K562 (cell line): ENCODE measurements around the gene EIF3K. TPM values are rescaled to one million over a fixed set of nuclear protein-coding genes. Genes with fewer than 3 reads are reported as not detected.
A peak's percentile ranks its signal among the peaks of the same experiment; 100 is the strongest.

Experiments
- ARID1B ChIP-seq: fragments of 450-650 bp; IDR thresholded peaks from 2 replicates; pipeline ENCODE4 v1.6.1; 2016; ENCODE audit warnings: antibody characterized with exemption, mild to moderate bottlenecking, inconsistent platforms
- ARID3B ChIP-seq: fragments of 250-450 bp; sonication (Bioruptor Pico); IDR thresholded peaks from 2 replicates; pipeline ENCODE4 v1.4.0; 2020; ENCODE audit warnings: borderline replicate concordance
- CBX1 ChIP-seq: sonication (generic); IDR thresholded peaks from 2 replicates; pipeline ENCODE4 v1.6.1; 2016; ENCODE audit warnings: antibody characterized with exemption, low read depth, mild to moderate bottlenecking
- CHD1 ChIP-seq: fragments of 200-600 bp; sonication (generic); IDR thresholded peaks from one replicate; pipeline ENCODE4 v1.6.1; 2012; ENCODE audit warnings: mild to moderate bottlenecking, moderate library complexity, low read length, inconsistent platforms
- CXXC5 ChIP-seq: fragments of 250-450 bp; sonication (Bioruptor Pico); IDR thresholded peaks from 2 replicates; pipeline ENCODE4 v1.8.0; 2022; ENCODE audit warnings: inconsistent platforms, mild to moderate bottlenecking, moderate library complexity
- FOXM1 ChIP-seq, 2 experiments: fragments of 450-650 bp in 1 of 2; sonication (generic) in 1 of 2; formaldehyde crosslinking in 1 of 2; IDR thresholded peaks; 2 replicates each; pipeline versions ENCODE4 v1.6.1 to v1.9.0; 2017 to 2022; ENCODE audit warnings: low read depth in 2 of 2, mild to moderate bottlenecking in 2 of 2, missing genetic modification reagents in 1 of 2, moderate library complexity in 1 of 2
- GABPB1 ChIP-seq: sonication (generic); formaldehyde crosslinking; IDR thresholded peaks from 2 replicates; pipeline ENCODE4 v1.8.0; 2022; ENCODE audit warnings: mild to moderate bottlenecking, missing genetic modification reagents
- JUND ChIP-seq, 2 experiments: IDR thresholded peaks; 2 replicates in 1 of 2; 3 replicates in 1 of 2; pipeline ENCODE4 v1.6.1; 2011; ENCODE audit warnings: borderline replicate concordance in 2 of 2, low read depth in 2 of 2, low read length in 2 of 2, improper control_type of control experiment in 1 of 2, missing biosample characterization in 1 of 2, missing genetic modification characterization in 1 of 2, missing genetic modification reagents in 1 of 2
- MCM2 ChIP-seq: fragments of 450-650 bp; IDR thresholded peaks from 2 replicates; pipeline ENCODE4 v1.6.1; 2017; ENCODE audit warnings: low read depth, mild to moderate bottlenecking
- MLLT1 ChIP-seq, 2 experiments: fragments of 450-650 bp; IDR thresholded peaks; 2 replicates each; pipeline ENCODE4 v1.6.1; 2016
- MTA2 ChIP-seq: fragments of 450-650 bp; IDR thresholded peaks from 2 replicates; pipeline ENCODE4 v1.6.1; 2016; ENCODE audit warnings: low read depth
- NFIC ChIP-seq: fragments of 450-650 bp; IDR thresholded peaks from 2 replicates; pipeline ENCODE4 v1.6.1; 2017; ENCODE audit warnings: mild to moderate bottlenecking, inconsistent platforms
- PRDM10 ChIP-seq: fragments of 450-650 bp; IDR thresholded peaks from 2 replicates; pipeline ENCODE4 v1.6.1; 2018; ENCODE audit not compliant: partially characterized antibody
- RBM14 ChIP-seq: fragments of 200-400 bp; formaldehyde crosslinking; IDR thresholded peaks from 2 replicates; pipeline ENCODE4 v1.6.1; 2018; ENCODE audit warnings: low read depth, mild to moderate bottlenecking, low read length, moderate library complexity, borderline replicate concordance; ENCODE audit not compliant: insufficient read depth
- RFX7 ChIP-seq: fragments of 250-450 bp; sonication (Bioruptor Pico); IDR thresholded peaks from 2 replicates; pipeline ENCODE4 v1.5.1; 2021; ENCODE audit warnings: mild to moderate bottlenecking
- TCFL5 ChIP-seq: fragments of 250-450 bp; sonication (Bioruptor Pico); conservative IDR thresholded peaks from 2 replicates; pipeline ENCODE4 v1.6.1; 2021; ENCODE audit warnings: mild to moderate bottlenecking, moderate library complexity, matching md5 sums
- ZNF121 ChIP-seq: sonication (generic); formaldehyde crosslinking; conservative IDR thresholded peaks from 2 replicates; pipeline ENCODE4 v1.8.0; 2022; ENCODE audit warnings: missing genetic modification reagents
- ZNF324 ChIP-seq: fragments of 250-450 bp; sonication (Bioruptor Pico); IDR thresholded peaks from 2 replicates; pipeline ENCODE4 v1.4.0; 2020; ENCODE audit warnings: mild to moderate bottlenecking
- ZNF436 ChIP-seq: fragments of 250-450, 450-650 bp; sonication (Bioruptor Pico); formaldehyde crosslinking; IDR thresholded peaks from 2 replicates; pipeline ENCODE4 v1.7.0; 2020; ENCODE audit warnings: mild to moderate bottlenecking
- ZNF551 ChIP-seq: fragments of 250-450 bp; sonication (Bioruptor Pico); IDR thresholded peaks from 2 replicates; pipeline ENCODE4 v1.5.0; 2021; ENCODE audit warnings: mild to moderate bottlenecking, moderate library complexity
- ZNF589 ChIP-seq: fragments of 200-800 bp; sonication (Bioruptor generic); IDR thresholded peaks from 2 replicates; pipeline ENCODE4 v1.6.1; 2016; ENCODE audit warnings: low read depth, missing genetic modification characterization, missing compliant biosample characterization
- polyA plus RNA-seq, 8 experiments: library from polyadenylated mRNA; depleted of rRNA in 4 of 8; stranded (reverse) in 5 of 8; unstranded in 3 of 8; fragments of >200 nt; fragmentation: Nextera tagmentation in 2 of 8; fragmentation: Illumina TruSeq in 1 of 8; extraction: Ambion mirVana in 2 of 8; extraction: Trizol in 1 of 8; gene quantifications; 2 replicates each; pipeline versions ENCODE4 v1.2.1 to v1.2.3, GENCODE V29; 2011 to 2014; ENCODE audit warnings: inconsistent platforms in 1 of 8, missing spikeins in 1 of 8
- total RNA-seq, 7 experiments: library from RNA; depleted of rRNA in 6 of 7; stranded (reverse); fragments of >200 nt in 6 of 7; fragmentation: Illumina TruSeq in 2 of 7; extraction: Trizol in 2 of 7; gene quantifications; 2 replicates each; pipeline versions ENCODE4 v1.2.1 to v1.2.3, GENCODE V29; 2011 to 2021; ENCODE audit warnings: low replicate concordance in 1 of 7

Gene EIF3K
- total and polyA plus RNA-seq, 9 of the 15 experiments (the other 6 are each of a cell fraction or from before 2014, with no cell fraction given), result 387 to 1,827 (median 733) TPM

- TF ChIP-seq FOXM1 (IDR thresholded peaks at IDR 0.05; ENCODE audit: low read depth), result no peak
- TF ChIP-seq FOXM1 (CRISPR knock-in tag; IDR thresholded peaks at IDR 0.05; ENCODE audit: low read depth), result 0 out of 2 replicates have a peak, but pooled peaks have one; percentile 18
- no peak for TF ChIP-seq ZNF324 (CRISPR knock-in tag)
- no peak for TF ChIP-seq CBX1
- no peak for TF ChIP-seq CXXC5 (CRISPR knock-in tag)
- TF ChIP-seq ZNF589 (CRISPR knock-in tag), result no peak
- TF ChIP-seq RBM14, result no peak
- TF ChIP-seq CHD1, result peak; percentile 47
- no peak for TF ChIP-seq RFX7 (CRISPR knock-in tag)
- no peak for TF ChIP-seq ZNF551
- no peak for TF ChIP-seq ZNF436 (CRISPR knock-in tag)
- TF ChIP-seq MLLT1 (IDR thresholded peaks at IDR 0.05), result peak; percentile 12 to 21; a peak in 1 of 4 replicates
- TF ChIP-seq NFIC, result 0 out of 2 replicates have a peak, but pooled peaks have one; percentile 2
- no peak for TF ChIP-seq TCFL5
- TF ChIP-seq MCM2, result no peak
- no peak for TF ChIP-seq ARID3B (CRISPR knock-in tag)
- no peak for TF ChIP-seq PRDM10
- TF ChIP-seq ARID1B, result peak; percentile 20; the same call in 1 of the 2 replicates
- TF ChIP-seq GABPB1 (CRISPR knock-in tag), result 0 out of 2 replicates have a peak, but pooled peaks have one; percentile 9
- TF ChIP-seq ZNF121 (CRISPR knock-in tag), result no peak
- peak; percentile 19; the same call in 1 of the 2 replicates for TF ChIP-seq MTA2
- no peak for TF ChIP-seq JUND (IDR thresholded peaks at IDR 0.05; ENCODE audit: borderline replicate concordance, low read depth, low read length)
- TF ChIP-seq JUND (tag; IDR thresholded peaks at IDR 0.05; ENCODE audit: borderline replicate concordance, low read depth, low read length), result no peak
Measured at GRCh38 chr19:38647966-38648768, 29.2 kb downstream of the EIF3K start (continued).
